Hepatic stellate cell (primary cell): ENCODE data around the gene DDX28.
A peak's percentile ranks its signal among the peaks of the same experiment; 100 is the strongest.

Source experiments
- DNase-seq: peaks from one replicate; pipeline ENCODE4 v3.0.0; 2011; ENCODE audit warnings: low spot score

The DDX28 gene

GRCh38 chr16:68022728-68023537 is at the start of gene DDX28, which contains the start of gene DUS2:
Gene DDX28, minus strand, starts transcription at chr16:68023232. Its CDS starts 30 bp downstream, at chr16:68023202.
Gene DUS2, plus strand, starts transcription at chr16:68023284. Its CDS starts 14,740 bp downstream, at chr16:68038024.
- peak; percentile 85 for DNase-seq

- no peak for DNase-seq
Observed at GRCh38 chr16:68072038-68072695, 49.1 kb upstream of the DDX28 start.

- no peak for DNase-seq
Observed at GRCh38 chr16:68071518-68071901, 48.5 kb upstream of the DDX28 start.

- no peak for DNase-seq
Observed at GRCh38 chr16:68070806-68071517, 47.9 kb upstream of the DDX28 start.

- DNase-seq, result no peak
Observed at GRCh38 chr16:68070249-68070730, 47.3 kb upstream of the DDX28 start.

- no peak for DNase-seq
Observed at GRCh38 chr16:68069511-68070248, 46.6 kb upstream of the DDX28 start.

- DNase-seq, result no peak
Observed at GRCh38 chr16:68068926-68069325, 45.9 kb upstream of the DDX28 start.

- DNase-seq, result no peak
Observed at GRCh38 chr16:68066763-68067162, 43.7 kb upstream of the DDX28 start.

- DNase-seq, result peak; percentile 83
Observed at GRCh38 chr16:68065716-68066305, 42.8 kb upstream of the DDX28 start.

GRCh38 chr16:68064791-68065365 is 41.8 kb upstream of the DDX28 start:
- peak; percentile 79 for DNase-seq

- DNase-seq, result no peak
Observed at GRCh38 chr16:68062910-68063393, 39.9 kb upstream of the DDX28 start.

- no peak for DNase-seq
Observed at GRCh38 chr16:68061396-68061795, 38.4 kb upstream of the DDX28 start.

- no peak for DNase-seq
Observed at GRCh38 chr16:68059804-68060203, 36.8 kb upstream of the DDX28 start.

GRCh38 chr16:68055395-68055794 is 32.4 kb upstream of the DDX28 start:
- DNase-seq, result no peak

GRCh38 chr16:68049449-68049848 is 26.4 kb upstream of the DDX28 start:
- no peak for DNase-seq

- no peak for DNase-seq
Observed at GRCh38 chr16:68047987-68048386, 25.0 kb upstream of the DDX28 start.

GRCh38 chr16:68046106-68046505 is 23.1 kb upstream of the DDX28 start:
- DNase-seq, result no peak

GRCh38 chr16:68041783-68042182 is 18.8 kb upstream of the DDX28 start:
- DNase-seq, result no peak

- DNase-seq, result peak; percentile 73
Observed at GRCh38 chr16:68040506-68041288, 17.7 kb upstream of the DDX28 start.
